Neural progenitor cell (in vitro differentiated cells): ENCODE data around the gene IGSF21. TPM values are rescaled to one million over a fixed set of nuclear protein-coding genes. Genes with fewer than 3 reads are reported as not detected.

ENCODE experiments used
- DNase-seq: peaks from one replicate; pipeline ENCODE4 v3.0.0-alpha.2; 2016; ENCODE audit warnings: low spot score
- H2AFZ ChIP-seq: fragments of 200-600 bp; sonication (generic); replicated peaks from 2 replicates; pipeline ENCODE4 v1.6.1; 2016; ENCODE audit warnings: antibody characterized with exemption
- H3F3A ChIP-seq: fragments of 200-600 bp; sonication (generic); 2 replicates; pipeline ENCODE4 v1.6.1; 2016; ENCODE audit warnings: antibody characterized with exemption, low read depth
- H3K27ac ChIP-seq: fragments of 200-600 bp; sonication (generic); 2 replicates; pipeline ENCODE4 v1.5.1; 2016; ENCODE audit warnings: mild to moderate bottlenecking
- H3K27me3 ChIP-seq: fragments of 200-600 bp; sonication (generic); 2 replicates; pipeline ENCODE4 v1.6.1; 2016; ENCODE audit warnings: mild to moderate bottlenecking, moderate library complexity
- H3K36me3 ChIP-seq: fragments of 200-600 bp; sonication (generic); 2 replicates; pipeline ENCODE4 v1.5.1; 2016
- H3K4me1 ChIP-seq: fragments of 200-600 bp; sonication (generic); 2 replicates; pipeline ENCODE4 v1.6.1; 2016; ENCODE audit warnings: mixed run types
- H3K4me2 ChIP-seq: fragments of 200-600 bp; sonication (generic); 2 replicates; pipeline ENCODE4 v1.6.1; 2016
- H3K4me3 ChIP-seq: fragments of 200-600 bp; sonication (generic); 2 replicates; pipeline ENCODE4 v1.5.1; 2016
- H3K79me2 ChIP-seq: fragments of 200-600 bp; sonication (generic); 2 replicates; pipeline ENCODE4 v1.6.1; 2016; ENCODE audit warnings: low read depth
- H3K9ac ChIP-seq: fragments of 200-600 bp; sonication (generic); 2 replicates; pipeline ENCODE4 v1.6.1; 2016
- H3K9me3 ChIP-seq: fragments of 200-600 bp; sonication (generic); 2 replicates; pipeline ENCODE4 v1.5.1; 2016; ENCODE audit warnings: low read depth
- H4K20me1 ChIP-seq: fragments of 200-600 bp; sonication (generic); 2 replicates; pipeline ENCODE4 v1.6.1; 2016; ENCODE audit warnings: low read depth
- H3K27ac Mint-ChIP-seq: 3 replicates; pipeline ENCODE4 v1.8.0; 2021; ENCODE audit warnings: mixed read lengths
- H3K27me3 Mint-ChIP-seq: 2 replicates; pipeline ENCODE4 v1.8.0; 2022; ENCODE audit warnings: low read depth, mild to moderate bottlenecking, inconsistent platforms, moderate library complexity, mixed read lengths; ENCODE audit not compliant: insufficient read depth
- H3K36me3 Mint-ChIP-seq: 3 replicates; pipeline ENCODE4 v1.8.0; 2021; ENCODE audit warnings: mixed read lengths
- H3K4me1 Mint-ChIP-seq: 3 replicates; pipeline ENCODE4 v1.8.0; 2021; ENCODE audit warnings: mixed read lengths
- H3K4me3 Mint-ChIP-seq: 3 replicates; pipeline ENCODE4 v1.8.0; 2021; ENCODE audit warnings: mild to moderate bottlenecking, moderate library complexity, mixed read lengths
- H3K9me3 Mint-ChIP-seq: 3 replicates; pipeline ENCODE4 v1.8.0; 2020; ENCODE audit warnings: mixed read lengths
- CTCF ChIP-seq: fragments of 200-600 bp; sonication (generic); IDR thresholded peaks from 2 replicates; pipeline ENCODE4 v1.5.1; 2017; ENCODE audit warnings: antibody characterized with exemption, mild to moderate bottlenecking
- EZH2 ChIP-seq: fragments of 200-600 bp; sonication (generic); IDR thresholded peaks from 2 replicates; pipeline ENCODE4 v1.6.1; 2017; ENCODE audit warnings: antibody characterized with exemption, mild to moderate bottlenecking, moderate library complexity
- EZH2phosphoT487 ChIP-seq: fragments of 200-600 bp; sonication (generic); IDR thresholded peaks from 2 replicates; pipeline ENCODE4 v1.6.1; 2017; ENCODE audit warnings: antibody characterized with exemption
- total RNA-seq: library from RNA; depleted of rRNA; stranded (reverse); fragments of >200 nt; gene quantifications from 2 replicates; pipeline ENCODE4 v1.2.3, GENCODE V29; 2015; ENCODE audit warnings: low replicate concordance

IGSF21 gene
- total RNA-seq, 1 donor from 2014 or later: 1.7 TPM

GRCh38 chr1:18323259-18323658, 215.7 kb downstream of the IGSF21 start:
- Histone ChIP-seq H3K36me3 (no peaks in the 10 kb centered on the region), H3K27me3 (no peaks in the 10 kb centered on the region), H3K9ac (no peak overlapping the region), H3K4me2 (no peak overlapping the region), H3K79me2 (no peaks in the 10 kb centered on the region), H4K20me1 (no peaks in the 10 kb centered on the region), H3K4me3 (no peak overlapping the region), H3K9me3 (no peaks in the 10 kb centered on the region), H3K27ac (no peak overlapping the region), H3F3A (peaks cover 7% of the 10 kb centered on the region), H3K4me1 (peaks cover 10% of the 10 kb centered on the region), H2AFZ (no peak overlapping the region)
- DNase-seq: no peak
- no peaks in the 10 kb centered on the region for H3K27me3 Mint-ChIP-seq
- no peak overlapping the region for H3K27ac Mint-ChIP-seq
- H3K36me3 Mint-ChIP-seq: no peaks in the 10 kb centered on the region
- no peak overlapping the region for H3K4me3 Mint-ChIP-seq
- no peaks in the 10 kb centered on the region for H3K9me3 Mint-ChIP-seq
- TF ChIP-seq EZH2phosphoT487 (no peak), CTCF (no peak), EZH2 (no peak)
- peaks cover 2% of the 10 kb centered on the region for H3K4me1 Mint-ChIP-seq

- H3F3A ChIP-seq: peaks cover 7% of the 10 kb centered on the region
- H3K9me3 ChIP-seq: no peaks in the 10 kb centered on the region
- H3K79me2 ChIP-seq: no peaks in the 10 kb centered on the region
- H3K27ac ChIP-seq: no peak overlapping the region
- H3K36me3 Mint-ChIP-seq: no peaks in the 10 kb centered on the region
- no peaks in the 10 kb centered on the region for H3K9me3 Mint-ChIP-seq
- no peaks in the 10 kb centered on the region for H3K36me3 ChIP-seq
- H3K4me1 Mint-ChIP-seq: peaks cover 2% of the 10 kb centered on the region
- no peak overlapping the region for H3K4me3 ChIP-seq
- H3K27me3 Mint-ChIP-seq: no peaks in the 10 kb centered on the region
- H3K4me1 ChIP-seq: peaks cover 10% of the 10 kb centered on the region
- TF ChIP-seq EZH2 (no peak), EZH2phosphoT487 (no peak), CTCF (peak; percentile 58)
- H3K9ac ChIP-seq: no peak overlapping the region
- no peaks in the 10 kb centered on the region for H3K27me3 ChIP-seq
- no peak overlapping the region for H2AFZ ChIP-seq
- no peaks in the 10 kb centered on the region for H4K20me1 ChIP-seq
- no peak overlapping the region for H3K4me3 Mint-ChIP-seq
- peak; percentile 24 for DNase-seq
- no peak overlapping the region for H3K4me2 ChIP-seq
- no peak overlapping the region for H3K27ac Mint-ChIP-seq
Observed at GRCh38 chr1:18324246-18324645, 216.6 kb downstream of the IGSF21 start.

- H3K27ac ChIP-seq: no peak overlapping the region
- Mint-ChIP-seq H3K27me3 (no peaks in the 10 kb centered on the region), H3K4me1 (peaks cover 2% of the 10 kb centered on the region), H3K36me3 (no peaks in the 10 kb centered on the region), H3K9me3 (no peaks in the 10 kb centered on the region), H3K4me3 (no peak overlapping the region), H3K27ac (no peak overlapping the region)
- H3K4me3 ChIP-seq: no peak overlapping the region
- H2AFZ ChIP-seq: no peak overlapping the region
- no peaks in the 10 kb centered on the region for H3K79me2 ChIP-seq
- no peaks in the 10 kb centered on the region for H3K27me3 ChIP-seq
- H3K4me2 ChIP-seq: no peak overlapping the region
- peak; percentile 44 for DNase-seq
- H3F3A ChIP-seq: no peaks in the 10 kb centered on the region
- peaks cover 10% of the 10 kb centered on the region for H3K4me1 ChIP-seq
- no peaks in the 10 kb centered on the region for H3K36me3 ChIP-seq
- no peak overlapping the region for H3K9ac ChIP-seq
- TF ChIP-seq EZH2 (no peak), CTCF (no peak), EZH2phosphoT487 (no peak)
- H3K9me3 ChIP-seq: no peaks in the 10 kb centered on the region
- no peaks in the 10 kb centered on the region for H4K20me1 ChIP-seq
Observed at GRCh38 chr1:18325136-18325535, 217.5 kb downstream of the IGSF21 start.
